Kidney glomerular epithelial cell (primary cell): Measurements from ENCODE around the gene MTREX.

Experiments
- DNase-seq: peaks from one replicate; lab custom pipeline; 2025; lab: John Stamatoyannopoulos, UW

MTREX gene

GRCh38 chr5:55429613-55430253 lies 121.9 kb downstream of the MTREX start:
- DNase-seq: no peak

DNA sequence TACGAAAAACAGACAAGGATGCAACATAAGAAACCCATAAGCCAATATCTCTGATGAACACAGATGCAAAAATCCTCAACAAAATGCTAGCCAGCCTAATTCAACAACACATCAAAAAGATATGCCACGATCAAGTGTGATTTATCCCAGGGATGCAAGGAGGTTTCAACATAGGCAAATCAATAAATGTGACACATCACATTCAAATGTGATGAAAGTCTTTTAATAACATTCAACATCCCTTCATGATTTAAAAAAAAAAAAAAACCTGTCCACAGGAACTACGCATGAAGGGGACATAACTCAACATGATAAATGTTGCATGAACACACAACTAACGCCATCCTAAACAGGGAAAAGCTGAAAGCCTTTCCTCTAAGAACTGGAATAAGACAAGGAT lies 124.8 kb downstream of the MTREX start:
- DNase-seq: no peak

- no peak for DNase-seq
Observed at GRCh38 chr5:55437452-55437851, 129.7 kb downstream of the MTREX start.

GRCh38 chr5:55437859-55438206 lies 130.0 kb downstream of the MTREX start:
- DNase-seq: peak; percentile 50

DNA sequence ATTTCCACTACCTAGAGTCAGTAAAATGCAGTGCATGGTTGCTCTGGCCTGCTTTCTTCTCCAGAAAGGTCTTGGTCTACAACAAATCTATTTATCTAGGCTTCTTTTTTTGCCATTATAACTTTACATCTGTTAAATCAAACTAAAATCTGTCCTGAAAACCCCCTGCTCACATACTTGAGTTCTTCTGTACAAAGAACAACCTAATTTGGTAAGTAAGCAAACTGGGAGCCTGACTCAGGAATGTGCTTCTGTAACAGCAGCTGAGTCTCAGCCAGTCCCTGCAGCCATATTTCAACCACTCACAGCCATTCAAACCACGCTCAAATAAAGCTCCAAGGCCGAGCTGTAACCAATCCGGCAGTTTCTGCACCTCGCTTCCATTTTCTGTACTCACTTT lies 131.2 kb downstream of the MTREX start:
- DNase-seq: no peak

DNA sequence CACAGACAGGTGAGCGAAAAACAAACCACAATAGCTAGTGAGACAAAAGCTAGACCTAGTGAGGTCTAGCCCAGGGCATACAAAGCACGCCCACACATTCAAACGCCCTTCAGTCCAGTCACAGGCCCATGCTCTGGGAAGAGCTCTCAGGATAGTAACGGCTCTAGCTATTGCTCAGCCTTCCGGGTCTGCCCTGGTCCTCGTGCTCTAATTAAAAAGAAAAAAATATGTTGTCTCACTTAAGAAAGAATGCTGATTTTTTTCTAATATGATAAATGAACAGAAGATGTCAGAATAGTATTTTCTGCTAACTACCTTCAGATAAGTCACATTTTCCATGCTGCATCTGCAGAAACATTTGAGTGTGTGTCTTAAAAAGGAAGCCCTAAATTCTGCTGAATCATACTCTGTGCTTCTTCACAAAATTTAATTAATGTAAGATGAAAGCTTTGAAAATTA lies 132.4 kb downstream of the MTREX start:
- no peak for DNase-seq

DNA sequence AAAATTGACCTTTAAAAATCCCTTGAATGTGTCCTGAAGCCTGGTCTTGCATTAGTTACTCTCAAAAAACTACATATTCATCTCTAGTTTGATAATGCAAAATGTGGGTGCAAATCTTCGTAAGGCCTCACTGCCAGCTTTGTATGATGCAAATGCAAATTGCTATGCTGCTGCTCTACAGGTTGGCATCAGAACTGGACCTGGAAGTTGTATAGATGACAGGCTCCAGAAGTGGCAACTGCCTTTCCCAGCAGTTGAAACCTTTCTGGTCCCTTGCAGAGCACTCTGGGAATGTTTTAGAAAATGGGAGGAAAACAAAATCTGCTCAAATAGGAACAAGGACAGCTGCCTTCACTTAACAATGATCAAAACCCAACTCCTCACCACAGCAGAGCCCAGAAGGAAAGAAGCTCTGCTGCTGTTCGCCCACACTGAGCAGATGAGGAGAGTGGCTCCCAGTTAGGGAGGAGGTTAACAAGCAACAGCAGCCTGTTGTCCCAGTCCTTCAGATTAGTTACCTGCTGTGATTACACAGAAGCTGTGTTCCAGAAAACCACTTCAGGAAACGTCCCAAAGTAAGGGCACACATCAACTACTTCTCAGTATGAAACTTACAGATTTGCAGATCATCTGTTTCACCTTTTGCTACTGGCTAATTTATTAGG lies 133.4 kb downstream of the MTREX start:
- no peak for DNase-seq

- DNase-seq: no peak
Observed at GRCh38 chr5:55441954-55442353, 134.2 kb downstream of the MTREX start.

- no peak for DNase-seq
Observed at GRCh38 chr5:55445791-55446190, 138.0 kb downstream of the MTREX start.

DNA sequence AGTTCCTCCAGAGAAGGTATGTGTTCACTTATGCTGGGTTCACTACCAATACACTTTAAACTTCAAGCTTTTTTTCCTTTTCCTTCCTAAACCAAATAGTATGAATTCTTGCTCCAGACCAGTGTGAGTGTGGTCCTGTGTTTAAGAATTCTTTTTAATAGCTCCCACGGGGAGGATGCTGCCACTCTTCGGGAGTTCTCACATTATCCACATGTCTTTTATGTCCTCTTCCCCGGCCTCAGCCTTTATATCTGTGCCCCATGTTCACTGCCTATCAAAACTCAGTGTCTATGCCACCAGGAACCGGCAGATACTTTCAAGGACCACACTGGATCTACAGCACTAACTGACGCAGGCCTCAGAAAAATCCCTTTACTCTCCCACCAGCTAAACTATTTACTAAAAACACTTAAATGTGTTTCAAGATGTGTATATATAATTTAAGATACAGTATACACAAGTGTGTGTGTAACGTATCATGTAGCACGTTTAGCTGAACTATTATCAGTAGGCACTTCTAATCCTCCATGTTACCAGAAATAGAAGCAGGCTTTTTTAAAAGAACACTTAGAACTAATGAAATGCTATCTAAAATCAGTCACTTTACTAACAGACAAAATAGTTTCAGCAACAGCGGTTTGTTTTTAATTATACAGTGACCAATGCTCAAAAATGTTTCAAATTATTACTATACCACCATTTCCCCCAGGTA lies 139.0 kb downstream of the MTREX start:
- no peak for DNase-seq

GRCh38 chr5:55450050-55450765 lies 142.4 kb downstream of the MTREX start:
- DNase-seq: no peak

GRCh38 chr5:55451976-55452375 lies 144.2 kb downstream of the MTREX start:
- no peak for DNase-seq

GRCh38 chr5:55453211-55453610 lies 145.4 kb downstream of the MTREX start:
- no peak for DNase-seq

DNA sequence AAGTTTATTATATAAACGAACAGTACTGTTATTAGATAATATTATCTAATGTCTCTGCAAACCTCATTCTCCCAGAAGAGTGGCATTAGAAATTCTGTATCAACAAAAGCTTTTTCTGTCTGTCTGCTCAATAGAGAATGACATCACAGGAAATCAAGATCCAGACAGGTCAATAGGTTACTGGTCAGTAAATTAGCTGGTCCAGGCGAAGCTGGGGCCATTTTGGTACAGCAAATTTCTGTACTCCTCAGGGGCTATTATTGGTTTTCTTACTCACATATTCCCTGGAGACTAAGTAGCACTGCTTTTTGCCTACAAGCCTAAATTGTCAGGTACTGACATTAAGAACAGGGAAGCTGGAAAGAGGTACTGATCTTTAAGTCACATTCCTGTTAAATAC lies 146.5 kb downstream of the MTREX start:
- no peak for DNase-seq

DNA sequence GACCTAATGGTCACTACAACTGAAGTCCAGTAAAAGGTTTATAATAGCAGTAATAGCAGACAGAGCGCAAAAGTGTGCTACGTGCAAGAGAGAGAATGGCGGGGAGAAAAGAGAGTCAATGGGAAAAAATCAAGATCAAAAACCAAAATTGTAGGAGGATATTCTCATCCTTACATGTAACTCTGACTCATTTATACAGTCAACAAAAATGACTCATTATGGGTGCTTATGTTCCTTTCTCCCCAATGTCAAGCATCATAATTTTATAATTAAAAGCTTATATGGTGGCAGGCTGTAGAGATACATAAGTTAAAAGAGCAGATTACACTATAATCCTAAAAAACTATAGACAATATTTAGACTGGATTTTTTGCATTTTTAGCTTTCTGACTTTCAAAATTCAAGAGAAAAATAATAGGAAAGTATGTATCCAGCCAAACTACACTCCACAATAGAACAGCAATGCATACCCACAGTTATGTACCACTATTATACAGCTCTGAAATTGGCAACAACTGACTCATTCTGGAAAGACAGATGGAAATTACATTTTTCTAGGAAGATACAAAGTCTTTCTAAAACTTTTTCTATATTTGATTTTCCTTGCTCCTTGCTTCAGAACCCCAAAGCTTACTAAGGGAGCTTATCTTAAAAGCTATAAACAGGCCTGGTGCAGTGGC lies 148.6 kb downstream of the MTREX start:
- DNase-seq: no peak

DNA sequence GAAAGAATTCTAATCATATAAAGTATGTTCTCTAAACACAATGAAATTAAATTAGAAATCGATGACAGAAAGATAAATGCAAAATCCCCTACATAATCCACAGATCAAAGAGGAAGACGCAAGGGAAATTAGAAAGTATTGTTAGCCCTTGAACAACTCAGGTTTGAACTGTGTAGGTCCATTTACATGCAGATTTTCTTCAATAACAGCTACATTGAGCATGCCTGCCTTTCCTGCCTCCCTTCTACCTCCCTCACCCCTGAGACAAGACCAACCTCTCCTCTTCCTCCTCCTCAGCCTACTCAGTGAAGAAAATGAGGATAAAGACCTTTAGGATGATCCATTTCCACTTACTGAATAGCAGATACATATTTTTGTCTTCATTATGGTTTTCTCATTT lies 151.8 kb downstream of the MTREX start:
- no peak for DNase-seq

DNA sequence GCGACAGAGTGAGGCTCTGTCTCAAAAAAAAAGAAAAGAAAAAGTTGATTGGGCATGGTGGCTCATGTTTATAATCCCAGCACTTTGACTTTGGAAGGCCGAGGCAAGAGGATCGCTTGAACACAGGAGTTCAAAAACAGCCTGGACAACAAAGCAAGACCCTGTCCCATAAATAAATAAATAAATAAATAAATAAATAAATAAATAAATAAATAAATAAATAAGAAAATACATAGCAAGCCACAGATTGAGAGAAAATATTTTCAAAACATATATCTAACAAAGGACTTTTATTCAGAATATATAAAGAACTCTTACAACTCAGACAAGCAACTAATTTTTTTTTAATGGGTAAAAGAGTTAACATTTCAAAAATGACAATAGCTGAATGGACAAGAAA lies 155.8 kb downstream of the MTREX start:
- DNase-seq: no peak

GRCh38 chr5:55467862-55468551 lies 160.2 kb downstream of the MTREX start:
- DNase-seq: no peak

DNA sequence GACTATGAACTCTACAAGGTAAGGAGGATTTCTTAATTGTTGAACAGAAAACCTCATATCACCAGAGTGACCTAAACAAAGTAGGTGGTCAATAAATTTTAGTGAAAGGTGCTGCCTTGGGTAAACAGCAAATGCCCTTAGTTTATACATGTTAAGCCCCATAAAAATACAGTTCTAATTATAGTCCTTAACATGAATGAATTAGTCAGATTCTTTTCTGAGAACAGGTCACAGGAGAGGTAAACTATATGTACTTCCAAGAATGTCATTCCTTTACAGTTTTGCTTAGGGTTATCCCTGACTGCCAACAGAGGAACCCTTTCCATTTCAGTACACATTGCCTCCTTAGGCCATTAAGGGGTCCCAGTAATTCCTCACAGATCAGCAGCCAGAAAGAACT lies 162.1 kb downstream of the MTREX start:
- DNase-seq: no peak

- DNase-seq: no peak
Observed at GRCh38 chr5:55470282-55470681, 162.5 kb downstream of the MTREX start.

DNA sequence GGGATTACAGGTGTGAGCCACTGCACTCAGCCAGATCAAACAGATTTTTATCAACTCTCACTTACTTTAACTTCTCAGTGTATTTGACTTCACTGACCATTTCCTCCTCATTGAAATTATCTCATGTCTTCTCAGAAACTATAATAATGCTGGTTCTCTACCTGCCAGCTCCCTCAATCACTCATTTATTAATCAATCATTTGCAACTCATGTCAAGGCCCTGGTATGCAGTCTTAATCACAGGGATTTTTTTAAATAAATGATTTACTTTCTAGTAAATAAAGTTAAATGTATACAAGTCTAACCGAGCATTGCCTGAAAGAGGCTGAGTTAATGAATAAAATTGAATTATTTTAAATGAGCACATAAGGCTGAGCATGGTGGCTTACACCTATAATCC lies 163.7 kb downstream of the MTREX start:
- DNase-seq: peak; percentile 58

GRCh38 chr5:55472642-55473041 lies 164.9 kb downstream of the MTREX start:
- DNase-seq: no peak
